HG03565 (cell line): ENCODE data around the gene CCR2.

Experiments used
- ATAC-seq: cut with Tn5 transposase; IDR thresholded peaks from one replicate; pipeline ENCODE4 v1.9.1; 2021; ENCODE audit warnings: mild to moderate bottlenecking, moderate library complexity; ENCODE audit not compliant: unreplicated experiment

The CCR2 gene

DNA sequence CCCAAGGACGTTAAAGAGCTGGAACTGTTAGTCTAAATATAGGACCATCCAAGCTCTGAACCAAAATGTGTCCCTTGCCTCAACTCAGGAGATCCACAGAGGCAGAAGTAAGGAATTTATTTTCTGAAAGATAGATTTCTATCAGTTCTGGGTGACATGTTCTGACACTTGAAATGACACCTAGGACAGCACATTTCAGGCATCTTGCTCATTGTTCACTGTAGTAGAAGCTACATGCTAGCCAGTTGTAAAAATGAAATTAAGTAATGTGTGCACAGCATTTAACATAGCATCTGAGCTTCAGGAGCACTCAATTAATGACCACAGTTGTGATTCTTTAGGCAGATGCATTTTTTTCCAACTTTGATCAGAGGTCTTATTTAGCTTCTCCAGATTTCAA, 567 bp downstream of the CCR2 start:
- no peak for ATAC-seq

DNA sequence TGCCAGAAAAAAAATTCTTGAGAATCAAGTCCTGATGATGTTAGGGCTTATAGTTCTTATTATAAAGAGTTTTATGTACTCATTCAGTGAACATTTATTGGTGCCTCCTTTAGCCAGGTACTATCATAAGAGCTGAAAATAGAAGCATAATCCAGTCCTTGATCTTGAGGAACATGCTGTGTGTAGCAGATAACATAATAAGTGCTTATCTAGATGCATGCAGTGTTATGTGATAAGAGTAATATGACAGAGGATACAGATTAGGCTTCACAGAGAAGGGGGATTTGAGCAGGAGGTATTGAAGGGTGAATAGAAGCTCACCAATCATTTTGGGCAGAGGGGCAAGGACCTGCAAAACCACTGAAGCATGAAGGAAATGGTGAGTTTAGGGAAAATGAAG, 1.1 kb downstream of the CCR2 start:
- ATAC-seq: no peak

DNA sequence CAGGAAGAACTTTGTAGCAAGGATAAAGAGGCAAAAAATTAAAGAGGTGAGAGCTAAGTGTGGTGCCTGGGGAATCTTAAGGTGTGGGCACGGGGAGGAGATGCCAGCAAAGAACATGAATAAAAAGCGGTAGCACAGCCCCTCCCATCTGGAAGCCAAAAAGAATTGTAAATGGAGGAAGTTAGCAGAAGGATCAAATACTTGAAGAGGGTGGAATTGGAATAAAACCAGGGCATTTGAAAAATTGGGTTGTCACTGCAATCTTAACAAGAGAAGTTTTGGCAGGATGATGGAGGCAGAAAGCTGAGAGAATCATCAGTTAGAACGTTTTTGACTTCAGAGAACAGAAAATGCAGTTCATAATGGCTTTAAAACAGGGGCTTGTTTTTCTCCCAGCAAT, 2.4 kb downstream of the CCR2 start:
- ATAC-seq: no peak

DNA sequence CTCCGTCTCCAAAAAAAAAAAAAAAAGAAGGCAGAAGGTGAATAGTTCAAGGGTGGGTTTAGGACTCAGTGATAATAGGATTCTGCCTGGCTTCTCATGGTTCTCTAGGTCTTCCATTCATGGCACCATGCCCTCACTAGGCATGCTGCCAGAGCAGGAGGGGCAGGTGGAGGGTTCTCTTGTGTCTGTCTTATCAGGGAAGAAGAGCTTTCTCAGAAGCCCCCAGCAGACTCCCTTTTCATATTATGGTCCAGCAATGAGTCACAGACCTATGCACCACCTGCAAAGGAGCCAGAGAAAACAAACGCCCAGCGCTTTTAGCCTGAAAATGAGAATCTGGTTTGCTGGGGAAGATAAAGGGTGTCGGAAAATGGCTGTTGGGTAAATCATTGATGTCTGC, 3.0 kb downstream of the CCR2 start:
- ATAC-seq: no peak

DNA sequence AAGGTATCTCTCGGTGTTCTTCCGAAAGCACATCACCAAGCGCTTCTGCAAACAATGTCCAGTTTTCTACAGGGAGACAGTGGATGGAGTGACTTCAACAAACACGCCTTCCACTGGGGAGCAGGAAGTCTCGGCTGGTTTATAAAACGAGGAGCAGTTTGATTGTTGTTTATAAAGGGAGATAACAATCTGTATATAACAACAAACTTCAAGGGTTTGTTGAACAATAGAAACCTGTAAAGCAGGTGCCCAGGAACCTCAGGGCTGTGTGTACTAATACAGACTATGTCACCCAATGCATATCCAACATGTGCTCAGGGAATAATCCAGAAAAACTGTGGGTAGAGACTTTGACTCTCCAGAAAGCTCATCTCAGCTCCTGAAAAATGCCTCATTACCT, 4.6 kb downstream of the CCR2 start:
- no peak for ATAC-seq

DNA sequence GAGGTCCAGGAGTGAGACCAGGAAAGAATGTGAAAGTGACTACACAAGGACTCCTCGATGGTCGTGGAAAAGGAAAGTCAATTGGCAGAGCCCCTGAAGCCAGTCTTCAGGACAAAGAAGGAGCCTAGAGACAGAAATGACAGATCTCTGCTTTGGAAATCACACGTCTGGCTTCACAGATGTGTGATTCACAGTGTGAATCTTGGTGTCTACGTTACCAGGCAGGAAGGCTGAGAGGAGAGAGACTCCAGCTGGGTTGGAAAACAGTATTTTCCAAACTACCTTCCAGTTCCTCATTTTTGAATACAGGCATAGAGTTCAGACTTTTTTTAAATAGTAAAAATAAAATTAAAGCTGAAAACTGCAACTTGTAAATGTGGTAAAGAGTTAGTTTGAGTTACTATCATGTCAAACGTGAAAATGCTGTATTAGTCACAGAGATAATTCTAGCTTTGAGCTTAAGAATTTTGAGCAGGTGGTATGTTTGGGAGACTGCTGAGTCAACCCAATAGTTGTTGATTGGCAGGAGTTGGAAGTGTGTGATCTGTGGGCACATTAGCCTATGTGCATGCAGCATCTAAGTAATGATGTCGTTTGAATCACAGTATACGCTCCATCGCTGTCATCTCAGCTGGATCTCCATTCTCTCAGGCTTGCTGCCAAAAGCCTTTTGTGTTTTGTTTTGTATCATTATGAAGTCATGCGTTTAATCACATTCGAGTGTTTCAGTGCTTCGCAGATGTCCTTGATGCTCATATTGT, 6.0 kb downstream of the CCR2 start:
- peak; percentile 67 for ATAC-seq

DNA sequence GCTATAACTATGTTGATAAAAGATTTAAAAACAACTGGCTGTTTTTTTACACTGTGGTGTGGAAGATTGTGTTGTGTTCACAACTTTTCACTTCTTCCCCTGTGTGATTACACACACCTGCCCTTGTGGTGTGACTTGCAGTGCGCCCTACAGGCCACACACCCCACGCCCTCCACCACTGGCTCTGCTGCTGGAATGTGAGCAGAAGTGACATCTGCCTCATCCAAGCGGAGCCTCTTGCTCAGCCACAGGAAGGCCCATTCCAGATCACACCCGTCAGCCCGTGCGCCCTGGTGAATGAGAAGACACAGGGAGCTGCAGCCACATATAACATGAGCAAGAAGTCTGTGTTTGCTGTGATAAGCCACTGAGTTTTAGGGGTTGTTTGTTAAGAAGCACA, 7.0 kb downstream of the CCR2 start:
- no peak for ATAC-seq

DNA sequence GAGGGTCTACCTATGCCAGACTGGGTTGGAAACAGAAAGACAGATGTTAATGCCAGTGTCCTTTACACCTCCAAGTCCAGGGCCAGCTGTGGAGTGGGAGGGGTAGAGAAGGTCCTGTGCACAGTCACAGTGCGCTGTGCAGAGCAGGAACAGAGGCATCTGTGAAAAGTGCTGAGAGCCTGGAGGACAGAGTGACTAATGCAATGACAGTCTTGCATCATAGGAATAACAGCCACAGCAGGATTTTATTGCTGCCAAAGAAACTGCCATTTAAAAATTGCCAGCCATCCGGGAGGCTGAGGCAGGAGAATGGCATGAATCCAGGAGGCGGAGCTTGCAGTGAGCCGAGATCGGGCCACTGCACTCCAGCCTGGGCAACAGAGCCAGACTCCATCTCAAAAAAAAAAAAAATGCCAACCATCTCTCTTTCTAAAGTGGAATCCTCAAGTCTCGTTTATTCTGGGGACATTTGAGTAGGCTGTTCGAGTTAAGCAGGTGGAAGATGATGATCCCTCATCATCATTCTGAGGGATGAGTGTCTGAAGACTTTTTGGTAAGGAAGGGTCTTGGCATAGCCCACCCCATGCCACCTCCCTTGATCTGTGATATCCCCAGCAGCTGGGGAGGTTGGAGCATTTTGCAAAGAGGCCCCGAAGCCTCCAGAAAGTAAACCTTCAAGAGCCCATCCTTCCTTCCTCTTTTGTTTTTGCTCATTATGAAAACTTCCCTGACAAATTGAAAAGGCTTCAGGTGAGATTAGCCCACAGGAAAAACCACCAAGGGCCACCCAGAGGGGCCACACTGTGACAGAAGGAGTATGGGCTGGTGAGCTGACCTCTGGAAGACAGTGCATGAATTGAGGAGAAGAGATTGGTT, 7.7 kb downstream of the CCR2 start:
- no peak for ATAC-seq

DNA sequence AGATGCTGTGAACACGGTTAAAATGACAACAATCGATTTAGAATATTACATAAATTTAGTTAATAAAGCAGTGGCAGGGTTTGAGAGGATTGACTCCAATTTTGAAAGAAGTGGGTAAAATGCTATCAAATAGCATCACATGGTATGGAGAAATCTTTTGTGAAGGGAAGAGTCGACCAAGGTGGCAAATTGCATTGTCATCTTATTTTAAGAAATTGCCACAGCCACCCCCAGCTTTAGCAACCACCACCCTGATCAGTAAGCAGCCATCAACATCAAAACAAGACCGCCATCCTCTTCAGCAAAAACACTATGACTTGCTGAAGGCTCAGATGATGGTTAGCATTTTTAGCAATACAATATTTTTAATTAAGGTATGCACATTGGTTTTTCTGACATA, 11.1 kb downstream of the CCR2 start:
- no peak for ATAC-seq

DNA sequence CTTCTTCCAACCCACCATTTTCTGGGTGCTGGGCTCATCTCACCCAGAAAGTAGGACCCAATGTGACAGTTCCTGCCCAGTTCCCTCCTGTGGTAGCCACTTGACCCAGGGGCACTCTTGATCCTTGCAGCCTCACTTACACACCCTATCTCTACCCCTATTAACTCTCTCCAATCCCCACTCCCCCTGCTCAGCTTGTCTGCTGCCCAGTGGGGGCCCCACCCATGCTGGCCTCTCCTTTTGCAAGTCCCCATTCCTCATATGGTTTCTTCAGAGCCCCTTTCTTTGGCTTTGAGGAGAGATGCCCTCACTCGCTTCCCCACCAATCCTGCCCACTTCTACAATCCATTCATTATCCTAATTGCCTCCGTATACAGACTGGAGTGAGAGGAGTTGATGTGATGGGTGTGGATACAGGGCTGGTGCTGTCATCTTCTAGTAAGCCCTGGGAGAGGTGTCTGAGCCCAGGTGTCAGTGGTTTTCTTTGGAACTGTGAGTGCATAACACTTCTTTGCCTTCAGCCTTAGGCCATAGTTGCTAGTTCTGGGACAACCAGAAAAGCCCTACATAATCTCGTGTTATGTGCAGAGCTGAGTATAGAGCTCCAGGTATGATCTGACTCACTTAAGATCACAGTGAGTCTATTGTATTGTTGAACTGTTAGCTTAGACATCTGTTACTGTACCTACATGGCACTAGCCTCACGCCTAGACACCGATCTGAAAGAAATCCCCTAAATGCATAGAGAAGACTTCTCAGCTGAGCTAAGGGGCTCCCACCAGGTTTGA, 12.0 kb downstream of the CCR2 start:
- ATAC-seq: no peak

DNA sequence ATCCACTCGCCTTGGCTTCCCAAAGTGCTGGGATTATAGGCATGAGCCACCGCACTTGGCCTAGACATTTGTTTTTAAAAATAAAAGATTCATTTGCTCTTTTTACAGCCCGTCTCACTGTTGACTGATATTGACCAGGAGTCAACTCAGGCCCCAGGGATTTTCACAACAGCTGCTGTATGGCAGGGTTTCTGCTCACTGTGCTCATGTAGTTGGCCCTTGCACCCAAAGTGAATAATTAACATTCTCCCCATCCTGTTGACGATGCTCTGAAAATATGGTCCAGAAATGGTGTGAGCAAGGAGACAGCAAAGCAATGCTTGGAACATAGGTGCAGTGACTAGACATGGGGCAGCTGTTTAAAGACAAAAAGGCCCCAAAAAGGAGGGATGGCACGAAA, 13.9 kb downstream of the CCR2 start:
- no peak for ATAC-seq

DNA sequence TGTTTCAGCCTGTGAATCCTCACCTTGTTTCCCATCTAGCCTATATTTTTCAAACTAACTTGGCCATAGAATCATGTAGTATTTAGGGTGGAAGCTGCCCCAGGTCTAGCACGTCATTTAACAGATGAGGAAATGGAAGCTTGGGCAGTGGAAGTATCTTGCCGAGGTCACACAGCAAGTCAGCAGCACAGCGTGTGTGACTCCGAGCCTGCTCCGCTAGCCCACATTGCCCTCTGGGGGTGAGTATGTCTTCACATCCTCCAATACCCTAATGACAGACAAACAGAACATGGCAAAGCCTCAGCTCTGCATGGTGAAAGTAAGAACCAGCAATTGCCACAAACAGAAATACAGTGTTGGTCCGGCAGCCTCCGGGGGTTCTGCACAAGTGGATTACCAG, 14.7 kb downstream of the CCR2 start:
- peak; percentile 46 for ATAC-seq

DNA sequence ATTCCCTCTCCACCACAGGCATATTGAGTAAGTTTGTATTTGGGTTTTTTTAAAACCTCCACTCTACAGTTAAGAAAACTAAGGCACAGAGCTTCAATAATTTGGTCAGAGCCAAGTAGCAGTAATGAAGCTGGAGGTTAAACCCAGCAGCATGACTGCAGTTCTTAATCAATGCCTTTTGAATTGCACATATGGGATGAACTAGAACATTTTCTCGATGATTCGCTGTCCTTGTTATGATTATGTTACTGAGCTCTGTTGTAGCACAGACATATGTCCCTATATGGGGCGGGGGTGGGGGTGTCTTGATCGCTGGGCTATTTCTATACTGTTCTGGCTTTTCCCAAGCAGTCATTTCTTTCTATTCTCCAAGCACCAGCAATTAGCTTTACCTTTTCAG, 15.2 kb downstream of the CCR2 start:
- ATAC-seq: no peak

DNA sequence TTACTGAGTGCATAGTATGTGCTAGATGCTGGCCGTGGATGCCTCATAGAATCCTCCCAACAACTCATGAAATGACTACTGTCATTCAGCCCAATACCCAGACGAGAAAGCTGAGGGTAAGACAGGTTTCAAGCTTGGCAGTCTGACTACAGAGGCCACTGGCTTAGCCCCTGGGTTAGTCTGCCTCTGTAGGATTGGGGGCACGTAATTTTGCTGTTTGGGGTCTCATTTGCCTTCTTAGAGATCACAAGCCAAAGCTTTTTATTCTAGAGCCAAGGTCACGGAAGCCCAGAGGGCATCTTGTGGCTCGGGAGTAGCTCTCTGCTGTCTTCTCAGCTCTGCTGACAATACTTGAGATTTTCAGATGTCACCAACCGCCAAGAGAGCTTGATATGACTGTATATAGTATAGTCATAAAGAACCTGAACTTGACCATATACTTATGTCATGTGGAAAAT, 15.8 kb downstream of the CCR2 start:
- peak; percentile 66 for ATAC-seq

DNA sequence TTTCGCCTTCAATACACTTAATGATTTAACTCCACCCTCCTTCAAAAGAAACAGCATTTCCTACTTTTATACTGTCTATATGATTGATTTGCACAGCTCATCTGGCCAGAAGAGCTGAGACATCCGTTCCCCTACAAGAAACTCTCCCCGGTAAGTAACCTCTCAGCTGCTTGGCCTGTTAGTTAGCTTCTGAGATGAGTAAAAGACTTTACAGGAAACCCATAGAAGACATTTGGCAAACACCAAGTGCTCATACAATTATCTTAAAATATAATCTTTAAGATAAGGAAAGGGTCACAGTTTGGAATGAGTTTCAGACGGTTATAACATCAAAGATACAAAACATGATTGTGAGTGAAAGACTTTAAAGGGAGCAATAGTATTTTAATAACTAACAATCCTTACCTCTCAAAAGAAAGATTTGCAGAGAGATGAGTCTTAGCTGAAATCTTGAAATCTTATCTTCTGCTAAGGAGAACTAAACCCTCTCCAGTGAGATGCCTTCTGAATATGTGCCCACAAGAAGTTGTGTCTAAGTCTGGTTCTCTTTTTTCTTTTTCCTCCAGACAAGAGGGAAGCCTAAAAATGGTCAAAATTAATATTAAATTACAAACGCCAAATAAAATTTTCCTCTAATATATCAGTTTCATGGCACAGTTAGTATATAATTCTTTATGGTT, 17.1 kb downstream of the CCR2 start, which contains the start of gene CCR5:
CCR5 (plus strand) TSS at position 108 of the 680 bp plus-strand sequence. CDS start 1,957 bp downstream, outside the sequence.
- ATAC-seq: no peak

DNA sequence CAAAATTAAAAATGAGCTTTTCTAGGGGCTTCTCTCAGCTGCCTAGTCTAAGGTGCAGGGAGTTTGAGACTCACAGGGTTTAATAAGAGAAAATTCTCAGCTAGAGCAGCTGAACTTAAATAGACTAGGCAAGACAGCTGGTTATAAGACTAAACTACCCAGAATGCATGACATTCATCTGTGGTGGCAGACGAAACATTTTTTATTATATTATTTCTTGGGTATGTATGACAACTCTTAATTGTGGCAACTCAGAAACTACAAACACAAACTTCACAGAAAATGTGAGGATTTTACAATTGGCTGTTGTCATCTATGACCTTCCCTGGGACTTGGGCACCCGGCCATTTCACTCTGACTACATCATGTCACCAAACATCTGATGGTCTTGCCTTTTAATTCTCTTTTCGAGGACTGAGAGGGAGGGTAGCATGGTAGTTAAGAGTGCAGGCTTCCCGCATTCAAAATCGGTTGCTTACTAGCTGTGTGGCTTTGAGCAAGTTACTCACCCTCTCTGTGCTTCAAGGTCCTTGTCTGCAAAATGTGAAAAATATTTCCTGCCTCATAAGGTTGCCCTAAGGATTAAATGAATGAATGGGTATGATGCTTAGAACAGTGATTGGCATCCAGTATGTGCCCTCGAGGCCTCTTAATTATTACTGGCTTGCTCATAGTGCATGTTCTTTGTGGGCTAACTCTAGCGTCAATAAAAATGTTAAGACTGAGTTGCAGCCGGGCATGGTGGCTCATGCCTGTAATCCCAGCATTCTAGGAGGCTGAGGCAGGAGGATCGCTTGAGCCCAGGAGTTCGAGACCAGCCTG, 17.8 kb downstream of the CCR2 start:
- no peak for ATAC-seq

DNA sequence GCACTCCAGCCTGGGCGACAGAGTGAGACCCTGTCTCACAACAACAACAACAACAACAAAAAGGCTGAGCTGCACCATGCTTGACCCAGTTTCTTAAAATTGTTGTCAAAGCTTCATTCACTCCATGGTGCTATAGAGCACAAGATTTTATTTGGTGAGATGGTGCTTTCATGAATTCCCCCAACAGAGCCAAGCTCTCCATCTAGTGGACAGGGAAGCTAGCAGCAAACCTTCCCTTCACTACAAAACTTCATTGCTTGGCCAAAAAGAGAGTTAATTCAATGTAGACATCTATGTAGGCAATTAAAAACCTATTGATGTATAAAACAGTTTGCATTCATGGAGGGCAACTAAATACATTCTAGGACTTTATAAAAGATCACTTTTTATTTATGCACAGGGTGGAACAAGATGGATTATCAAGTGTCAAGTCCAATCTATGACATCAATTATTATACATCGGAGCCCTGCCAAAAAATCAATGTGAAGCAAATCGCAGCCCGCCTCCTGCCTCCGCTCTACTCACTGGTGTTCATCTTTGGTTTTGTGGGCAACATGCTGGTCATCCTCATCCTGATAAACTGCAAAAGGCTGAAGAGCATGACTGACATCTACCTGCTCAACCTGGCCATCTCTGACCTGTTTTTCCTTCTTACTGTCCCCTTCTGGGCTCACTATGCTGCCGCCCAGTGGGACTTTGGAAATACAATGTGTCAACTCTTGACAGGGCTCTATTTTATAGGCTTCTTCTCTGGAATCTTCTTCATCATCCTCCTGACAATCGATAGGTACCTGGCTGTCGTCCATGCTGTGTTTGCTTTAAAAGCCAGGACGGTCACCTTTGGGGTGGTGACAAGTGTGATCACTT, 18.8 kb downstream of the CCR2 start:
- no peak for ATAC-seq

DNA sequence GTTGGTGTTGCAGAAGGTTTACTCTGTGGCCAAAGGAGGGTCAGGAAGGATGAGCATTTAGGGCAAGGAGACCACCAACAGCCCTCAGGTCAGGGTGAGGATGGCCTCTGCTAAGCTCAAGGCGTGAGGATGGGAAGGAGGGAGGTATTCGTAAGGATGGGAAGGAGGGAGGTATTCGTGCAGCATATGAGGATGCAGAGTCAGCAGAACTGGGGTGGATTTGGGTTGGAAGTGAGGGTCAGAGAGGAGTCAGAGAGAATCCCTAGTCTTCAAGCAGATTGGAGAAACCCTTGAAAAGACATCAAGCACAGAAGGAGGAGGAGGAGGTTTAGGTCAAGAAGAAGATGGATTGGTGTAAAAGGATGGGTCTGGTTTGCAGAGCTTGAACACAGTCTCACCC, 20.8 kb downstream of the CCR2 start:
- no peak for ATAC-seq

DNA sequence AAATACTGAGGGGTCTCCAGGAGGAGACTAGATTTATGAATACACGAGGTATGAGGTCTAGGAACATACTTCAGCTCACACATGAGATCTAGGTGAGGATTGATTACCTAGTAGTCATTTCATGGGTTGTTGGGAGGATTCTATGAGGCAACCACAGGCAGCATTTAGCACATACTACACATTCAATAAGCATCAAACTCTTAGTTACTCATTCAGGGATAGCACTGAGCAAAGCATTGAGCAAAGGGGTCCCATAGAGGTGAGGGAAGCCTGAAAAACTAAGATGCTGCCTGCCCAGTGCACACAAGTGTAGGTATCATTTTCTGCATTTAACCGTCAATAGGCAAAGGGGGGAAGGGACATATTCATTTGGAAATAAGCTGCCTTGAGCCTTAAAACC, 21.3 kb downstream of the CCR2 start:
- no peak for ATAC-seq
